Measurements from ENCODE around the gene ALOXE3. TPM values are rescaled to one million over a fixed set of nuclear protein-coding genes. Genes with fewer than 3 reads are reported as not detected.

ALOXE3 gene
- total RNA-seq, 1 experiment from 2014 or later, result 0.13 TPM

DNA sequence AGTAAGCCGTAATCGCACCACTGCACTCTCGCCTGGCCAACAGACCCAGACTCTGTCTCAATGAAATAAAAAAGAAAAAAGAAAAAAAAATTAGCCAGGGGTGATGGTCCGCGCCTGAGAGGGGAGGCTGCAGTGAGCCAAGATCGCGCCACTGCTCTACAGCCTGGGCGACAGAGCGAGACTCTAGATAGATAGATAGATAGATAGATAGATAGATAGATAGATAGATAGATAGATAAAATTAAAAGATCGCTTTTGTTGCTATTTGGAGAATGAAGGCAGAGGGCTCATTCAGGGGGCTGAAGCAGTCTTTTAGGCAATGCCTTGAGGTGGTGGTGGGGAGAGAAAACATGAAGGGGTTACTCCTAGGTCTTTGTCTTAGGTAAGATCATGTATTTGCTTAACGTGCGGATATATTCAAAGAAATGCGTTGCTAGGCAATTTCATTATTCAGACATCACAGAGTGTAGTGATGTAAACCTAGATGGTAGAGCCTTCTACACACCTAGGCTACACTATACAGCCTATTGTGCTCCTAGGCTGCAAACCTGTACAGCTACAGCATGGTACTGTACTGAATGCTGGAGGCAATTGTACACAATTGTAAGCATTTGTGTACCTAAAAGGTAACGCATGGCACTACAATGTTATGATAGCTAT is 9.9 kb upstream of the ALOXE3 start:
- Histone ChIP-seq H2BK12ac (ENCODE audit: insufficient read length, low read depth, low read length) (no peak overlapping the region), H2BK5ac (ENCODE audit: insufficient read length, low read length) (no peak overlapping the region), H3T11ph (ENCODE audit: low read length) (no peak overlapping the region), H3K79me1 (ENCODE audit: insufficient read depth, low read depth, low read length, poor library complexity, severe bottlenecking) (no peaks in the 10 kb centered on the region), H3K9me3 (ENCODE audit: control insufficient read depth, low read depth, low read length) (no peaks in the 10 kb centered on the region), H2AFZ (ENCODE audit: low read length) (no peak overlapping the region), H3K56ac (ENCODE audit: insufficient read length, low read depth, low read length) (no peak overlapping the region), H3K27ac (ENCODE audit: insufficient read length, low read depth, low read length) (no peak overlapping the region), H4K20me1 (ENCODE audit: control insufficient read depth, insufficient read depth, insufficient read length) (no peaks in the 10 kb centered on the region), H4K5ac (ENCODE audit: insufficient read length, low read depth, low read length) (no peak overlapping the region), H3K9ac (ENCODE audit: extremely low read depth, insufficient read length, low read length) (no peak overlapping the region), H2BK20ac (ENCODE audit: low read depth, low read length, poor library complexity, severe bottlenecking) (no peak overlapping the region), H3K79me2 (ENCODE audit: insufficient read depth, low read length) (no peaks in the 10 kb centered on the region), H3K4me2 (ENCODE audit: insufficient read depth, insufficient read length, low read length) (no peak overlapping the region), H2BK120ac (ENCODE audit: low read depth, low read length, poor library complexity, severe bottlenecking) (no peak overlapping the region), H3K23ac (ENCODE audit: insufficient read length, low read depth, low read length) (no peak overlapping the region), H4K8ac (replicated peaks; ENCODE audit: insufficient read length, low read depth, low read length) (no peak overlapping the region), H3K27me3 (ENCODE audit: insufficient read depth, low read length) (peaks cover 25% of the 10 kb centered on the region), H3K23me2 (ENCODE audit: insufficient read length, low read depth, low read length, poor library complexity, severe bottlenecking) (peaks cover 29% of the 10 kb centered on the region), H3K4ac (ENCODE audit: low read depth, low read length) (no peak overlapping the region), H2AK5ac (ENCODE audit: insufficient read length, low read length) (no peak overlapping the region), H3K14ac (ENCODE audit: insufficient read depth, low read length) (no peak overlapping the region), H2BK15ac (ENCODE audit: low read depth, low read length) (no peak overlapping the region), H3K4me1 (ENCODE audit: insufficient read depth, low read length) (no peaks in the 10 kb centered on the region; the same call in 1 of the 2 replicates), H3K18ac (ENCODE audit: insufficient read length, low read depth, low read length) (no peak overlapping the region), H4K91ac (ENCODE audit: insufficient read length, low read depth, low read length) (no peak overlapping the region)
- TF ChIP-seq, protein P1, sequence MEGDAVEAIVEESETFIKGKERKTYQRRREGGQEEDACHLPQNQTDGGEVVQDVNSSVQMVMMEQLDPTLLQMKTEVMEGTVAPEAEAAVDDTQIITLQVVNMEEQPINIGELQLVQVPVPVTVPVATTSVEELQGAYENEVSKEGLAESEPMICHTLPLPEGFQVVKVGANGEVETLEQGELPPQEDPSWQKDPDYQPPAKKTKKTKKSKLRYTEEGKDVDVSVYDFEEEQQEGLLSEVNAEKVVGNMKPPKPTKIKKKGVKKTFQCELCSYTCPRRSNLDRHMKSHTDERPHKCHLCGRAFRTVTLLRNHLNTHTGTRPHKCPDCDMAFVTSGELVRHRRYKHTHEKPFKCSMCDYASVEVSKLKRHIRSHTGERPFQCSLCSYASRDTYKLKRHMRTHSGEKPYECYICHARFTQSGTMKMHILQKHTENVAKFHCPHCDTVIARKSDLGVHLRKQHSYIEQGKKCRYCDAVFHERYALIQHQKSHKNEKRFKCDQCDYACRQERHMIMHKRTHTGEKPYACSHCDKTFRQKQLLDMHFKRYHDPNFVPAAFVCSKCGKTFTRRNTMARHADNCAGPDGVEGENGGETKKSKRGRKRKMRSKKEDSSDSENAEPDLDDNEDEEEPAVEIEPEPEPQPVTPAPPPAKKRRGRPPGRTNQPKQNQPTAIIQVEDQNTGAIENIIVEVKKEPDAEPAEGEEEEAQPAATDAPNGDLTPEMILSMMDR (conservative IDR thresholded peaks at IDR 0.05), result no peak
- Mint-ChIP-seq H3K9me3 (peaks cover 2 to 8% of the 10 kb centered on the region in 2 experiments; a peak in 3 of 5 replicates), H3K27ac (no peak overlapping the region), H3K27me3 (ENCODE audit: low read depth) (peaks cover 74% of the 10 kb centered on the region), H3K36me3 (ENCODE audit: insufficient read depth in 1 of 3, low read depth in 3 of 3) (no peaks in the 10 kb centered on the region; a peak in 1 of 7 replicates), H3K4me3 (peak overlapping the region in 1 of 2 experiments; percentile 45; a peak in 2 of 5 replicates), H3K4me1 (peaks cover 30 to 37% of the 10 kb centered on the region in 2 experiments)
- WGBS (ENCODE audit: extremely low coverage, insufficient read length, low lambda C conversion rate), result no CpG with 5 or more reads among the region's 14 CpGs
- DNase-seq, result no peak

All from H9 (cell line).